Tibial nerve (tissue), 4 donors: ENCODE results near the gene GPRC6A.

ENCODE experiments used
- EP300 ChIP-seq, 2 donors: sonication (generic); formaldehyde crosslinking; IDR thresholded peaks; one replicate each; pipeline ENCODE4 v1.6.1; 2017; ENCODE audit warnings: antibody characterized with exemption in 2 of 2, mild to moderate bottlenecking in 1 of 2
- POLR2A ChIP-seq, 2 donors: fragments of 450-650 bp; IDR thresholded peaks; one replicate each; pipeline ENCODE4 v1.6.1; 2017; ENCODE audit warnings: antibody characterized with exemption in 2 of 2, mild to moderate bottlenecking in 2 of 2, moderate library complexity in 2 of 2
- TF ChIP-seq, protein P1 (sequence below), 5 experiments: fragments of 200-600 bp in 3 of 5; fragments of 450-650 bp in 2 of 5; sonication (generic) in 3 of 5; IDR thresholded peaks; one replicate each; pipeline ENCODE4 v1.5.1; 2016 to 2019; ENCODE audit warnings: antibody characterized with exemption in 5 of 5, mild to moderate bottlenecking in 3 of 5, moderate library complexity in 2 of 5

GRCh38 chr6:116767715-116768114, 61.2 kb downstream of the GPRC6A start:
- TF ChIP-seq EP300 (IDR thresholded peaks at IDR 0.05) (no peak), POLR2A (IDR thresholded peaks at IDR 0.05) (no peak)
- TF ChIP-seq, protein P1, sequence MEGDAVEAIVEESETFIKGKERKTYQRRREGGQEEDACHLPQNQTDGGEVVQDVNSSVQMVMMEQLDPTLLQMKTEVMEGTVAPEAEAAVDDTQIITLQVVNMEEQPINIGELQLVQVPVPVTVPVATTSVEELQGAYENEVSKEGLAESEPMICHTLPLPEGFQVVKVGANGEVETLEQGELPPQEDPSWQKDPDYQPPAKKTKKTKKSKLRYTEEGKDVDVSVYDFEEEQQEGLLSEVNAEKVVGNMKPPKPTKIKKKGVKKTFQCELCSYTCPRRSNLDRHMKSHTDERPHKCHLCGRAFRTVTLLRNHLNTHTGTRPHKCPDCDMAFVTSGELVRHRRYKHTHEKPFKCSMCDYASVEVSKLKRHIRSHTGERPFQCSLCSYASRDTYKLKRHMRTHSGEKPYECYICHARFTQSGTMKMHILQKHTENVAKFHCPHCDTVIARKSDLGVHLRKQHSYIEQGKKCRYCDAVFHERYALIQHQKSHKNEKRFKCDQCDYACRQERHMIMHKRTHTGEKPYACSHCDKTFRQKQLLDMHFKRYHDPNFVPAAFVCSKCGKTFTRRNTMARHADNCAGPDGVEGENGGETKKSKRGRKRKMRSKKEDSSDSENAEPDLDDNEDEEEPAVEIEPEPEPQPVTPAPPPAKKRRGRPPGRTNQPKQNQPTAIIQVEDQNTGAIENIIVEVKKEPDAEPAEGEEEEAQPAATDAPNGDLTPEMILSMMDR (IDR thresholded peaks at IDR 0.05), result no peak
